Brain microvascular endothelial cell (primary cell): Measurements from ENCODE around the gene PREPL.

ENCODE experiments used
- DNase-seq: peaks from one replicate; pipeline ENCODE4 v3.0.0-alpha.2; 2020
- H3K27ac ChIP-seq: fragments of 250-450 bp; sonication (Bioruptor Pico); 2 replicates; pipeline ENCODE4 v1.5.1; 2020; ENCODE audit warnings: mild to moderate bottlenecking, moderate library complexity
- H3K27me3 ChIP-seq: fragments of 250-450 bp; sonication (Bioruptor Pico); replicated peaks from 2 replicates; pipeline ENCODE4 v1.5.1; 2020; ENCODE audit warnings: mild to moderate bottlenecking
- H3K36me3 ChIP-seq: fragments of 250-450 bp; sonication (Bioruptor Pico); replicated peaks from 2 replicates; pipeline ENCODE4 v1.5.1; 2020; ENCODE audit warnings: mild to moderate bottlenecking
- H3K4me3 ChIP-seq: 2 replicates; pipeline ENCODE4 v1.5.1; 2011; ENCODE audit warnings: low read depth, mild to moderate bottlenecking, control low read depth, low read length, moderate library complexity
- CTCF ChIP-seq: IDR thresholded peaks from 2 replicates; pipeline ENCODE4 v1.5.1; 2011; ENCODE audit warnings: low read depth, mild to moderate bottlenecking, moderate library complexity, low read length, control low read depth, inconsistent platforms; ENCODE audit errors: missing control alignments
- in situ Hi-C: cut with HindIII; loops from 2 replicates; pipeline ENCODE4 v1.10.0; 2017; ENCODE audit warnings: low sequenced_read_pairs, low pct_ligation_motif_present

Gene PREPL

GRCh38 chr2:44283116-44283666, 78.1 kb downstream of the PREPL start:
- Histone ChIP-seq H3K4me3 (no peak overlapping the region), H3K27ac (no peak overlapping the region), H3K36me3 (no peaks in the 10 kb centered on the region), H3K27me3 (no peaks in the 10 kb centered on the region)
- in situ Hi-C loops, result no loop called here
- DNase-seq, result no peak
- TF ChIP-seq CTCF, result no peak

GRCh38 chr2:44280869-44281268, 80.4 kb downstream of the PREPL start:
- in situ Hi-C loops, result no loop called here
- H3K4me3 ChIP-seq, result no peak overlapping the region
- no peaks in the 10 kb centered on the region for H3K36me3 ChIP-seq
- H3K27me3 ChIP-seq, result no peaks in the 10 kb centered on the region
- DNase-seq, result no peak
- TF ChIP-seq CTCF, result no peak
- no peak overlapping the region for H3K27ac ChIP-seq

DNA sequence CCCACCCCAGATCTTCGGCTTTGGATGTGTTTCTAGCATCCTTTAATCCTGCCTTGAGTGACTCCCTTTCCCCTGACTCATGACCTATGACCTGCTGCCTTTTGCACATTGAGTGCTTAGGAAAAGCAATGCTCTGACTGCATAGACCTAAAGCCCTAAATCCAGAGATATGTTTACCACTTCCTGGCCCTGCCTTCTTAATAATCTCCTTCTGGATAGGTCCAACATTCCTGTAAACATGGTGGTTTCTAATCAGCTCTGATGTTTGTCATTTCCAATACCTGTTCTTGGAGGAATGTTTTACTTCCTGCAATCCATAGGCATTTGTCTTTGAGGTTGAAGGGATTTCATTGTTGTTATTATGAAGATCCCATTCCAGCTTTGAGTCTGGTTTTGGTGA, 83.8 kb downstream of the PREPL start:
- DNase-seq, result no peak
- Histone ChIP-seq H3K27me3 (no peaks in the 10 kb centered on the region), H3K36me3 (no peaks in the 10 kb centered on the region), H3K4me3 (no peak overlapping the region), H3K27ac (no peak overlapping the region)
- no peak for TF ChIP-seq CTCF
- in situ Hi-C loops, result no loop called here

- H3K36me3 ChIP-seq, result no peaks in the 10 kb centered on the region
- no peak overlapping the region for H3K27ac ChIP-seq
- in situ Hi-C loops, result no loop called here
- H3K27me3 ChIP-seq, result no peaks in the 10 kb centered on the region
- no peak for DNase-seq
- no peak for TF ChIP-seq CTCF
- no peak overlapping the region for H3K4me3 ChIP-seq
Observed at GRCh38 chr2:44275927-44276303, 85.4 kb downstream of the PREPL start.

DNA sequence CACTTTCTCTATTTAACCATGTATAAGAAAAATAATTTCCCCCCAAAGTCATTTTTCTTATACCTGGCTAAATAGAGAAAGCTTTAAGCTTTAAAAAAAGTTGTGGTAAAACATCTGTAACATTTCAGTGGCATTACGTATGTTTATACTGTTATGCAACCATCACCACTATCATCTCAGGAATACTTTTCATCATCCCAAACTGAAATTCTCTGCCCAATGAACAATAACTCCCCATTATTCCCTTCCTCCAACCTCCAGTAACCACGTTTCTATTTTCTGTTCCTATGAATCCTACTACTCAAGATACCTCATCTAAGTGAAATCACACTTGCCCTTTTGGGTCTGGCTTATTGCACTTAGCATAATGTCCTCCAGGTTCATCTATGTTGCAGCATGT, 87.7 kb downstream of the PREPL start:
- no peak overlapping the region for H3K27ac ChIP-seq
- no peaks in the 10 kb centered on the region for H3K27me3 ChIP-seq
- in situ Hi-C loops, result no loop called here
- H3K36me3 ChIP-seq, result no peaks in the 10 kb centered on the region
- H3K4me3 ChIP-seq, result no peak overlapping the region
- no peak for TF ChIP-seq CTCF
- no peak for DNase-seq

- DNase-seq, result no peak
- in situ Hi-C loops, result no loop called here
- Histone ChIP-seq H3K27me3 (no peaks in the 10 kb centered on the region), H3K36me3 (no peaks in the 10 kb centered on the region), H3K27ac (no peak overlapping the region), H3K4me3 (no peak overlapping the region)
- TF ChIP-seq CTCF, result no peak
Observed at GRCh38 chr2:44273076-44273475, 88.2 kb downstream of the PREPL start.
